ENCODE data around the gene MPDZ.
"Not testable (repeated sequence)": the region's sequence is repeated elsewhere in the genome, so short reads cannot be mapped to it uniquely, and the experiment has no call there.

Gene MPDZ

DNA sequence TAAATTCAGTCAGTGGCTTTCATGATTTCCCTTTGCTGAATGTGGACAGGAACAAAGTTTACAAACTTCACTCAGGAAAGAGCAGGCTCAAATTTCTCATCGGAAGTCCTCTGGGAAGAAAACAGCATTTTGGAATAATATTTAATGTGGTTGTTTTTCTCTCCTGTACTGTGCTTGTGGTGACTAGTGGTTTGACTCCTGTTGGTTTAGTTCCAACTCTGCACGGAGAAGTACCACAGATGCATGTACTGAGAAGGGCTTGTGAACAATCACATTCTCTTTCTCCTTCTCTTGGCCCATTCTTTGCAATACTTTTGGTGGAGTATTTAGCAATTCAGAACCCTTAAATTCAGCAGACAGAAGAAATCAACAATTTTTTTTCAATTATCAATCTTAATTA, 13.3 kb downstream of the MPDZ start:
- no peak for DNase-seq (ENCODE audit: extremely low read depth in 1 of 2, low read depth in 1 of 2)

DNA sequence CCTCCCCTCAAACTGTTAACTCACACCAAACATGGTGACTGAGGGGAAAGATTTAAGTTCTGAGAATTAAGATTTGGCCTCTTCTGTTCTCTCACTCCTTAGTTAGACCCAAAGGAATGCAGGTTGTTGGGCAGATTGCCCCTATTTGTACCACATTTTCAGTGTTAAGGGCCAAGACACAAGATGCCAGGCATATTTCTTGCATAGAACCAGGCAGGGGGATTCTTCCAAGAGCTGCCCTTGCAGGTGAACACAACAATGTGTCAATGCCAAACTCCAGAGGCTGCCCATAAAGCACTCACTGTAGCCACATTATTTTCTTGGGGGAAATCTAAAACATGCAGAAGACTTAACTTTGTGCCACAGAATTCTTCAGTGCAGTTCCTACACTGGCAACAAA, 14.7 kb downstream of the MPDZ start:
- no peak for DNase-seq (ENCODE audit: extremely low read depth in 1 of 2, low read depth in 1 of 2)

DNA sequence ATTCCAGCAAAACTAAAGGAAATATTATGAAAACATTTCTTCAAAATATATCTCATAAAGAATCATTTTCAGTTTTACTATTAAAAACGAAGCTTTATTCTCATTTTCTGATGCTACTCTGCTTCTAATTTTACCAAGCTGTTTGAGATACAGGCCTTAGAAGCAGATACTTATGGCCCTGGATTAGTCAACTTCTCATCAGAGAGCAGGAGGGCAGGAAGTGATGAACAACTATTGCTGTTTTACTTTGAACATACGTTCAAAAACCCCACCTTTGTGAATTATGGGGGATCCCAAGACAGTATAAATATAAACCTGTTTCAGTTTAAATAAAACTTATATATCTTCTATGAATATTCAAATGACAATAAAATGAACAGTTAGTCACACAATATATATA, 16.0 kb downstream of the MPDZ start:
- DNase-seq (ENCODE audit: extremely low read depth in 1 of 2, low read depth in 1 of 2): no peak

DNA sequence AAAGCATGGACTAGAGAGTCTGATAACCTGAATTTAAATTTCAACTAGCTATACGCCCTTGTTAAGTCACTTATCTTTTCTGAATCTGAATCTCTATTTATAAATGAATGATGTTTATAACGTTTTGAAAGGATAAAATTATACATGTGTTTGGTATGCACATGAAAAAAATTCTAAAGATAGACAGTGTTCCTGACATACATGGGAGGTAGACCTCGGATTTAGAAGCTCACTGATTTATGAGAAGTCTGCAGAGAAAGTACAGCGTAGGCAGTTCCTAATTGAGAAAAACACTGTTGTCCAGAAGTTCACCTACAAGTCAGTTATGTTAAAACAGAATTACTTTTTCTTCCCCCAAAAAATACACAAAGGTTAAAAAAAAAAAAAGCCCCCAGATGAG, 26.6 kb downstream of the MPDZ start:
- no peak for DNase-seq (ENCODE audit: extremely low read depth in 1 of 2, low read depth in 1 of 2)

DNA sequence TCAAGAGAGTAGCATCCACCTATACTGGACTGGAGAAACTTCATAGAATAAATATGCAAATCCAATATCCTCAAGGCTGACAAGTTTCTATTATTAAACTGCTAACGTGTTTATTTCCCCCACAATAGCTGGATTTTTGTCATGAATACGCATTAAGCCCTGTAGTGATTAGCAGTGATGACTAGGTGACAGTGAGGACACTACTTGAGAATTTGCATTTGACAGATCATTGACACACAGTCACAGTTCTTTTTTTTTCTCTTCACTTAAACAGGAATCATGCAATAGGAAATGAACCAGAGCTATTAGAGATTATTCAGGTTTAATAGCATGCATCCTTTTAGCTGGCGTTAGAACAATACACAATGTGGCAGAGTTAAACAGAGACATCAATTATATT, 35.3 kb downstream of the MPDZ start:
- no peak for DNase-seq (ENCODE audit: extremely low read depth in 1 of 2, low read depth in 1 of 2)

DNA sequence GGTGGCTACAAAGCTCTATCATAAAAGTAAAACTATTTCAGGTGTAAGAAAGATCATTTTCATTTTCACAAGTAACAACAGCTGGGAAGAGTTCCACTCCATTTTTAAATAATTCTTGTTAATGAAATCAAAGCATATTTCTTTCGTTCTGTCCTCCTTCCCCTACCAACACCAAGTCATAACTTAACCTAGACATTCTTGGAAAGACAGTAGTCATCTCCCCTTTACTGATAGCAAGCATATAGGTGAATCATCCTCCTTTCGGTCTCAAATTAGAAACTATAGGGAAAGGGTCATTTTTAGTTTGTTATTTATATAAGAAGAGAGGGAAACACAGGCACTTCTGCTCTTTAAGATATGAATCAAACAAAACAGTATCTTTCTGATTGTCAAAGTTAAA, 38.2 kb downstream of the MPDZ start:
- no peak for DNase-seq (ENCODE audit: extremely low read depth in 1 of 2, low read depth in 1 of 2)

DNA sequence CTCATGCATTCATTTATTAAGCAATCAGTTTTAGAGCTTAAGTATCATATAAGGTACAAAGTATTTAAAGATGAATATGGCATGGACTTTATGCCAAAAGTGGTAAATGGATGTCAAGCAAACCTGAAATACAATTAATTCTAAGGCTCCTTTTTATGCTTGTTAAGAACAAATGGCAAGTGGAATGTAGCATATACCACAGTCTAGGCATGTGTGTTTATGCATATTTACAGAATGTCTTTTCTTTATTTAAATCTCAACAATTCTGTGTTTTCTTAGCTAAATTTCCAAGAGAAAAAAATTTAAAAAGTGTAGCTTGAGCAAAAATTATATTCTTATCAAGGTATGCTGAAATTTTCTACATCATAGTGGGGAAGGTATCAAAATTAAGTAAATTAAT, 39.8 kb downstream of the MPDZ start:
- no peak for DNase-seq (ENCODE audit: extremely low read depth in 1 of 2, low read depth in 1 of 2)

DNA sequence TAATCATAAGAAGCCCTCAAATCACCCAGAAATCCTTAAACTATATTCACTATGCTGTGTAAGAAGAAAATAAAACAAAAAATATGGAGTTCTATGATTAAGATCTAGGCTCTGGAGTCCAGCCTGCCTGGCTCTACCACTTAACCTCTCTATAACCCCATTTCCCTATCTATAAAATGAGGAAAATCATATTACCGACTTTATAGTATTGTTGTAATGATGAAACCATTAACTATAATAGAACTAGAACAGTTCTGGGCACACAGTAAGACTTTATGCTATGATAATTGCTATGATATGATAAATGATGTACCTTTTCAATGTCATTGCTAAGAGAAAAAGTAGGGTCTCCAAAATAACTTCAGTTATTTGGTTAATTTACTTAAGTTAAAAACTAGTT, 40.3 kb downstream of the MPDZ start:
- no peak for DNase-seq (ENCODE audit: extremely low read depth in 1 of 2, low read depth in 1 of 2)

DNA sequence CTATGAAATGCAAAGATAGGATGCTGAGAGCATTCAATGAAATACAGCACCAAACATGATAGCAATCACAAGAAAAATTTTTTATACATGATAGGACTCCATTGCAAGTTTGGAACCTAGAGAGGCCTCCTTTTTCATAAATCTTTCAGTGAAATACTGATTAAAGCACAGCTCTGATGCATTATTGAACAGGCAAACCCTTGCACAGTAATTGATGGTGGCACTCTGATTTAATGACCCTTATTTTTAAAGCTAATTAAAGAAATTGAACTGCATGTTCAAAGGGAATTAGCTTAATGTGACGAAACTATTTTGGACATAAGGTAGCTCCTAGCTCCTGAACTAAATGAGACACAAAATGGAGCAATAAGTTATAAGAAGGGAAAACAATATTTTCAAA, 44.6 kb downstream of the MPDZ start:
- DNase-seq (ENCODE audit: extremely low read depth in 1 of 2, low read depth in 1 of 2): no peak

DNA sequence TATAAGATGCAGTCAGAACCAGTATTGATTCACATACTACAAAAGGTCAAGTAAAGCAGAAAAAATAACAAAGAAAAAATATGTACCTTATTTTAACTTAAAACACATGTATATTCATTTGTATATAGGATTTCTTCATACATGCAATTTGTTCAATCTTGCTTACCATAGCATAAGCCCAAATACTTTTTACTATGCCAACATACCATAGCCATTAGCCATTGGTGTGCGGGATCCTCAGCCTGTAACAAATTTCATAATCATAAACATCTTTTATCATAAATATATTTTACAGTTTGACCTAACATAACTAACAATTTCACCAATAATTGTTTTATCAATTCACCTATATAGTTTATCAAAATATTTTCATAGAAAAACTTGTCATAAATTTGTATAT, 51.1 kb downstream of the MPDZ start:
- no peak for DNase-seq (ENCODE audit: extremely low read depth in 1 of 2, low read depth in 1 of 2)

DNA sequence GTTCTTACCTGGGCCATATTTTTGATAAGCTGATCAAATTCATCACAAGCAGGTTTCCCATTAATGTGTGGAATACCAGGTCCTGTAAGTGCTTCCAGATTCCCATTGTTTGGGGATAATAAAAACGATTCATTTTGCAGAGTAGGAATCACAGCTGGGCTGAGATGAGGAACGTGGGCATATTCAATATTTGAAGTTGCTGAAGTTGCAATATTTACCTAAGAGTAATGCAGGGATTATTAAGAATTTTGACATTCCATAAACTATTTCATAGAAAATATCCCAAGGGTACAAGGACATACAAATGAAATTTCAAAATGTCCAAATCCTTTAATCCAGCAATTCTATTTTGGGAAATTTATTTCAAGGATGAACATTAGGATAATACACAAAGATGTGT, 55.1 kb downstream of the MPDZ start:
- DNase-seq (ENCODE audit: extremely low read depth in 1 of 2, low read depth in 1 of 2): no peak

DNA sequence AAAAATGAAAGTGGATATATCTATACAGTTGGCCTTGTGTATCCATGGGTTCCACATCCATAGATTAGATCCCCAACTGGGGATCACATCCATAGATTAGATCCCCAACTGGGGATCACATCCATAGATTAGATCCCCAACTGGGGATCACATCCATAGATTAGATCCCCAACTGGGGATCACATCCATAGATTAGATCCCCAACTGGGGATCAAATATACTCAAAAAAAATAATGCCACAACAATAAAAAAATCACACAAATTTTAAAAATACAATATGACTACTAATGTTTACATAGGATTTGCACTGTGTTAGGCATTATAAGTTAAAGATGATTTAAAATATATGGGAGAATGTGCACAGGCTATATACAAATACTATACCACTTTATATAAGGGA, 56.8 kb downstream of the MPDZ start:
- not testable (repeated sequence) for DNase-seq (ENCODE audit: extremely low read depth in 1 of 2, low read depth in 1 of 2)

DNA sequence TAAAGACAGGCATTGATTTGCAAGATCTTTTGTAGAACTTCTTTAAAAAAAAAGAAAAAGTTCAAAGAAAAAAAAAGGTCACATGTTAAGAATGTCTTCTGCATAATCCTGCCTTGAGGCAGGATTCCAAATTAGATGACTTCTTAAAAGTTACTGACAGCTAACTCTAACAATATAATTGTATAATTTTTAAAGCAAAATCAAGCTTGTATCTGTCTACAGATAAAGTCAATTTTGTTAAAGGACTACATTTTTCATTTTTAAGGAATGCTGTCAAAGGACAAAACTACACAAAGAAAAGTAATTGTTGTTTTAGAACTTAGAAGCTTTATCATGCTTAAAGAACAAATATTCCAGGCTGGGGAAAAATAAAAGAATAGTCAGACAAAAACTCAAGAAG, 57.8 kb downstream of the MPDZ start:
- DNase-seq (ENCODE audit: extremely low read depth in 1 of 2, low read depth in 1 of 2): no peak

DNA sequence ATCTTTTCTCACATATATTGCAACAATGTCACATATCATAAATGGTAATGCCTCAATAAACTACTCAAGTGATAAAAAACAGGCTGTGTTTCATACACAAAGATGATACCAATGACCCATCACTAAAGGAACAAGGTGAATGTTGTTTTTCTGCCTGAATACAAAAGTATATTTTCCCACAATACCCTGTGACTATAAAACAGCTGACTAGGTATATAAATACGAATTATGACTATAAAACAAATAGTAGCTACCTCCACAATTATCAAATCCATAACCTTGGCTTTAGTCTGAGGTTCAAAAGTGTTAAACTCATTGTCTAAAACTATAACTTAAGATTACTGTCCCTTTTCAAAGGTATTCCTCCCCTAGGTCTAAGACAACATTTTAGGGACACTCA, 58.7 kb downstream of the MPDZ start:
- DNase-seq (ENCODE audit: extremely low read depth in 1 of 2, low read depth in 1 of 2): no peak

DNA sequence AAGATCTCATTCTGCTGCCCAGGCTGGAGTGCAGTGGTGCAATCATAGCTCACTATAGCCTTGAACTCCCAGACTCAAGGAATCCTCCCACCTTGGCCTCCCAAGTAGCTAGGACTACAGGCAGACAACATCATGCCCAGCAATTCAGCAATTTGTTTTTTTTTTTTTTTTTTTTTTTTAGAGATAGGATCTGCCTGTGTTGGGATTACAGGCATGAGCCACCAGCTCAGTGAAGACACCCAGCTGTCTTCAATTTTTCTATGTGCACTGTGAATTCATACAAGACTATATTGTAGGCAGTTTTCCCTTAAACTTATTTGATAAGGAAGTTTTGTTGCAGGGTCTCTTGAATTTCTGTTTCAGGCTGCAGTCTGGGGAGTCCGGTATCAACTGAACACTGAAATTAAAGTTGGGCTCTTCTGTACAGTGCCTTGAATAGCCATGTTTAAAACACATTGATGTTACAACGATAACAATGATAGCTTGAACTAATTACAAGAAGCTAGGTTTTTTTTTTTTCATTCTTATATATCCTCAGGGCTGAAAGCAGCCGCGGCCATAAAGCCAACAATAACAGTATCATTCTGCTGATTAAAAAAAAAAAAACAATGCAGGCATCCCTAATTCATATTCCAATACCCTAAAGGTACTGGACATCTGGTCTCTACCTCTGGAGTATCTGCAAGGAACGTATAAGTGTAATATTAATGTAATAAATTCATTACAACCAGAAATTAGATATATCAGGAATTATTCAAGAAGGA, 63.5 kb downstream of the MPDZ start:
- DNase-seq (ENCODE audit: extremely low read depth in 1 of 2, low read depth in 1 of 2): no peak

DNA sequence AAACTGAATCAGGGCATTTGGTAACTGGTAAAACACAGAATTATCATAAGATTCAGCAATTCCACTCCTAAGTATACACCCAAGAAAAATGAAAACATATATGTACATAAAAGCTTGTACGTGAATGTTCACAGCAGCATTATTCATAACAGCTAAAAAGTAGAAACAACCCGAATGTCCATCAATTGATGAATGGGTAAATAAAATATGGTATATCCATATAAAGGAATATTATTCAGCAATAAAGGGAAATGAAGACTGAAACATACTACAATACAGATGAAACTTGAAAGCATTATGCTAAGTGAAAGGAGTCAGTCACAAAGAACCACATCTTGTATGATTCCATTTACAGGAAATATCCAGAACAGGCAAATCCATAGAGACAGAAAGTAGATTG, 65.5 kb downstream of the MPDZ start:
- no peak for DNase-seq (ENCODE audit: extremely low read depth in 1 of 2, low read depth in 1 of 2)

DNA sequence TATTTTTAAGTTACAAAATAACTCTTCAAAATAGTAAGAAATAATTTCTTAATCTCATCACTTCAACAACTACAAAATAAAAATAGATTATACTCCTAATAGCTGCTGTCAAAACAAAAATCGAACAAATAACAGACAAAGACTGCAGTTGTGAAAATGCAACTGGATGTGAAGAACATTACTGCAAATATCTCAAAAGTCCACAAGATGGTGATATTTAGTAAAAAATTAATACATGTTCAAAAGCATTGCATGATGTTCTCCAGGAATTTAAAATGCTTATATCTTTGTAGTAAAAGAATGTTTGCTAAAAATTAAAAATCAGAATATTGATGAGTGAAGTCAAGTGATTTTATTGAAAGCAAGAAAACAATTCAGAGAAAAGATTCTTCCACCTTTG, 66.2 kb downstream of the MPDZ start:
- no peak for DNase-seq (ENCODE audit: extremely low read depth in 1 of 2, low read depth in 1 of 2)

DNA sequence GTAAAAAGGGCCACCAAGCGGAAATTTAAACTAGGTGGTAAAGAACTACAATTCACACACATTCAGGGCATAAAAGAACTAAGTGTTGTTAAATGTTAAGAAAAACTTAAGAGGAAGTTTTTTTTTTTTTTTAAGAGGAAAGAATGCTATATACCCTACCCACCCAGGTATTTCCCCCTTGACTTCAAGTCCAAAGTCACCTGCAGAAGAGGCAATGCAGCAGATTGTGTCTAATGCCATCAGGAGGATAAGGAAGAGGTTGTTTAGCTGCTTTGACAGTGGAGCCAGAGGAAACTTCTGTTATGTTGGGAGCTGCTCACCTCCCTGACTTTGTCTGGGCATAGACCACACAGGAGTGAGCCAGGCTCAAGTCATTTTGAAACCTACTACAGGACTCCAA, 69.2 kb downstream of the MPDZ start:
- no peak for DNase-seq (ENCODE audit: extremely low read depth in 1 of 2, low read depth in 1 of 2)

DNA sequence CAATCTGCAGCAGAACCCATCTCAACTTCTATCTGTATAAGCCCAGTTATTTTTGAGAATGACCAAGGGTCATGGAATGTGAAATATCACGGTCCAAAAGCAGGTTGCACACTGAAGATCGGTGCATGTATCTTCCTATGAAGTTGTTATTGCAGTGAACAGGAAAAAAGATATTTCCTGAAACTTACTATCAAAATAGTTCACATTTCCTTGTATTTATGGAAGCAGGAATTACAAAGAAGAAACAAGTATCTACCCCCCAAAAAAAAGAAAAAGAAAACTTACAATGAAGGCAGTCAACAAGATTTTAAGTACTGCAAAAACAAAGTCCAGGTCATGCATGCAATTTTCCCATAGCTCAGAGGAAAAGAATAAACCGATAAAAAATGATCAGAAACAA, 70.0 kb downstream of the MPDZ start:
- DNase-seq (ENCODE audit: extremely low read depth in 1 of 2, low read depth in 1 of 2): no peak

DNA sequence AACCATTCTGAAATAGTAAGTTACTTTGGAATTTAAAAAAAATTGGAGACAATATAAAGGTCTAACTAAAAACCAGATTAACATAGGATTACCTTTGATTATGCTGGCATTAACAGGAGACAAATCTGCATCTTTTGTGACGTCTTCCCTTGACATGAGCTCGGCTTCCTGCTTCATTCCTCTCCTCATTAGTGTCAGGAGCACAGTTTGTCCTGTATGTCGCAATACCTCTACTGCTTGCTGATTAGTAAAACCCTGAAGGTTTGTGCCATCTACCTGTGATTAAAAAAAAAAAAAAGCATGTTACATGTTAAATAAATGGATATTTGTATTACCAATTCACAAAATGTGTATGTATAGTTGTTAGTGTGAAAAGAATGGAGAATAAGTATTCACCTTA, 73.7 kb downstream of the MPDZ start:
- no peak for DNase-seq (ENCODE audit: extremely low read depth in 1 of 2, low read depth in 1 of 2)

DNA sequence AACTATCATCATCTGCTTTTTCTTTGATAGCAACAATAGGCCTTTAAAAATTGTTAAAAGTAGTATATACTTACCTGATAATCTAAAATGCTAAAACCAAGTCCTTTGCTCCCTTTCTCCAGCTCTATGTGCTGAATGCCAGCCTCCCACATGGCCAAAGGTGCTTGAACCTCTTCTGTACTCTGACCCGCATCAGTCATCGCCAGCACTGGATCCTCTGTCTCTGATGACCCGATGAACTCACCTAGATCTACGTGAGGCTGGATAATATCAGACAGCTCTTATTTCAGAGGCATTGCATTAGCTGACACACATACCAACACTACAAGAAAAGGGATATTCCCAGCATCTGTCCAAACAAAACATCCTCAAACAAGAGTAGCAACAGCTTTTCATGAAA, 89.5 kb downstream of the MPDZ start:
- no peak for DNase-seq (ENCODE audit: extremely low read depth in 1 of 2, low read depth in 1 of 2)

DNA sequence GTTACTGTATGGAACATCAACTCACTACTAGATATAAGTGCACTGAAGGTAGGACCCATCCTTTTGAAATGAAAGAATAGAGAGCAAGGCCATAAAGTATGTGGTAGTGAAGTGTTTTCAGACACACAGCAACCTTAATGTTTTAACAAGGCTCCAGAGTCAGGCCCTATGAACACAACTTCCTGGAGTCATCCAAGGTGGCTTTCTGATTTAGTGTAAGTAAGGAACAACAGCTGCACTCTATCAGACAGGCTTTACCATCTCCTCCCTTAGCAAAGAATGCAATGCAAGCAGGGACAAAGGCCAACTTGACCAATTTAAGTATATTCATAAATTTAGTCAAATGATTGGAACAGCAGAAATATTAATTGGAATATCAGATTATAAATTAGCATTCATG, 90.1 kb downstream of the MPDZ start:
- no peak for DNase-seq (ENCODE audit: extremely low read depth in 1 of 2, low read depth in 1 of 2)

DNA sequence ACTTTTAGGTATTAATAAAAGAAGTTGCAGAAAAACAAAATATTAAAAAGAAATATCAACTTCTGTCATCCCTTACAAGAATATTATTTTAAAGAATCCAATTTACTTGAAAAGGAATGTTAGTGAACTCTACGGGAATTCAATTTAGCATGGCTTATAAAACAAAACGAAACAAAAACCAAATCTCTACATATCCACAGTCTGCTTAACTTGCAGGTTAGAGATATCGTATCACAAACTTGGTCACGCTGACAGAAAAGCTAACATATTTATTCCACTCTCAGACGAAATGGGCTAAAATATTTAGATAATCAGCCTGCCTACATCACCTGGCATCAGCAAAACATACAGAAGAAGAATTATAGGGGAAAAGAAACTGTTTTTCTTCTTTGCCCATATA, 92.7 kb downstream of the MPDZ start:
- DNase-seq (ENCODE audit: extremely low read depth in 1 of 2, low read depth in 1 of 2): no peak

All from activated CD8-positive, alpha-beta memory T cell treated with anti-CD3 and anti-CD28 coated beads for 1 hour (primary cell).